K562 (cell line): ENCODE results near the gene GLB1L. TPM values are rescaled to one million over a fixed set of nuclear protein-coding genes. Genes with fewer than 3 reads are reported as not detected.

ENCODE experiments used
- ATAC-seq: fragments of 200-7000 bp; cut with Tn5 transposase; 3 replicates; pipeline ENCODE4 v1.9.1; 2020; ENCODE audit warnings: moderate library complexity
- BruUV-seq: library from RNA; stranded (reverse); fragments of 400-500 nt; replicated peaks from 2 replicates; lab custom pipeline; 2021; lab: Mats Ljungman, UMichigan
- CTCF ChIA-PET: fragments of 300-600 bp; formaldehyde crosslinking; extraction: SDS; loops from one replicate; lab custom pipeline; 2021; ENCODE audit warnings: low intra/inter-chr PET ratio; lab: Yijun Ruan, JAX
- POLR2A ChIA-PET: fragments of 300-600, 350-650 bp; sonication (Branson Sonifier 250); formaldehyde crosslinking; extraction: SDS; loops from one replicate; lab custom pipeline; 2021; ENCODE audit warnings: antibody characterized with exemption, inconsistent platforms; lab: Yijun Ruan, JAX
- DNase-seq, 4 experiments: peaks; one replicate each; pipeline versions ENCODE4 v3.0.0 to v3.0.0-alpha.2; 2011 to 2018; ENCODE audit warnings: low spot score in 3 of 4, mixed read lengths in 3 of 4; ENCODE audit errors: extremely low read depth in 1 of 4
- FAIRE-seq: peaks from 2 replicates; lab custom pipeline; 2011; peaks lifted over from hg19 to GRCh38; lab: Jason Lieb, UNC
- H2AFZ ChIP-seq: 2 replicates; pipeline ENCODE4 v1.6.0; 2011; ENCODE audit warnings: low read depth, low read length, control low read depth, inconsistent platforms
- H3K27ac ChIP-seq: fragments of 200-600 bp; 3 replicates; pipeline ENCODE4 v1.8.0; 2011; ENCODE audit warnings: low read depth, mild to moderate bottlenecking, control low read depth, inconsistent platforms, low read length, moderate library complexity, mixed read lengths; ENCODE audit errors: extremely low read depth
- H3K27me3 ChIP-seq, 2 experiments: fragments of 300-600 bp in 1 of 2; 2 replicates in 1 of 2; 3 replicates in 1 of 2; pipeline versions ENCODE4 v1.6.0 to v1.8.0; 2011; ENCODE audit warnings: inconsistent platforms in 2 of 2, low read length in 2 of 2, mild to moderate bottlenecking in 1 of 2, mixed read lengths in 1 of 2, moderate library complexity in 1 of 2; ENCODE audit not compliant: control insufficient read depth in 2 of 2, insufficient read depth in 2 of 2
- H3K36me3 ChIP-seq: fragments of 300-600 bp; 3 replicates; pipeline ENCODE4 v1.8.0; 2011; ENCODE audit warnings: mild to moderate bottlenecking, low read length, inconsistent platforms; ENCODE audit not compliant: control insufficient read depth, insufficient read depth
- H3K4me1 ChIP-seq, 2 experiments: fragments of 200-600 bp in 1 of 2; replicated peaks in 1 of 2; 2 replicates in 1 of 2; 3 replicates in 1 of 2; pipeline versions ENCODE4 v1.5.1 to v1.8.0; 2011; ENCODE audit warnings: inconsistent platforms in 2 of 2, low read length in 2 of 2, mild to moderate bottlenecking in 1 of 2, mixed read lengths in 1 of 2, moderate library complexity in 1 of 2; ENCODE audit not compliant: control insufficient read depth in 2 of 2, insufficient read depth in 2 of 2
- H3K4me2 ChIP-seq: 2 replicates; pipeline ENCODE4 v1.6.1; 2011; ENCODE audit warnings: low read length, control low read depth, inconsistent platforms, mixed read lengths; ENCODE audit not compliant: insufficient read depth
- H3K4me3 ChIP-seq: fragments of 200-600 bp; sonication (generic), shearing (Covaris generic); 2 replicates; pipeline ENCODE4 v1.5.1; 2016; ENCODE audit warnings: control low read depth, inconsistent platforms
- H3K79me2 ChIP-seq: fragments of 200-600 bp; 3 replicates; pipeline ENCODE4 v1.8.0; 2011; ENCODE audit warnings: low read length, inconsistent platforms; ENCODE audit not compliant: control insufficient read depth, insufficient read depth
- H3K9ac ChIP-seq, 2 experiments: 2 replicates each; pipeline versions ENCODE4 v1.6.0 to v1.6.1; 2011; ENCODE audit warnings: low read depth in 2 of 2, low read length in 2 of 2, control low read depth in 1 of 2, inconsistent platforms in 1 of 2, mild to moderate bottlenecking in 1 of 2, mixed read lengths in 1 of 2; ENCODE audit not compliant: insufficient read depth in 1 of 2
- H3K9me1 ChIP-seq: one replicate; pipeline ENCODE4 v1.6.0; 2011; ENCODE audit warnings: inconsistent platforms, mild to moderate bottlenecking, low read length, moderate library complexity; ENCODE audit not compliant: control insufficient read depth, insufficient read depth
- H3K9me3 ChIP-seq: replicated peaks from 2 replicates; pipeline ENCODE4 v1.5.1; 2011; ENCODE audit warnings: low read depth, low read length, inconsistent platforms; ENCODE audit not compliant: control insufficient read depth, insufficient read depth
- H4K20me1 ChIP-seq: replicated peaks from 2 replicates; pipeline ENCODE4 v1.6.1; 2011; ENCODE audit warnings: low read length, inconsistent platforms, mixed read lengths; ENCODE audit not compliant: control insufficient read depth, insufficient read depth
- CC2D1A ChIP-seq: fragments of 450-650 bp; IDR thresholded peaks from 2 replicates; pipeline ENCODE4 v1.6.1; 2017; ENCODE audit warnings: mild to moderate bottlenecking
- ETV5 ChIP-seq: sonication (generic); formaldehyde crosslinking; IDR thresholded peaks from 2 replicates; pipeline ENCODE4 v1.4.0; 2020; ENCODE audit warnings: low read depth, mild to moderate bottlenecking, missing genetic modification reagents
- KAT7 ChIP-seq: sonication (generic); formaldehyde crosslinking; IDR thresholded peaks from 2 replicates; pipeline ENCODE4 v1.8.0; 2022; ENCODE audit warnings: missing genetic modification reagents, mild to moderate bottlenecking, borderline replicate concordance
- SFPQ ChIP-seq: fragments of 200-400 bp; formaldehyde crosslinking; IDR thresholded peaks from 2 replicates; pipeline ENCODE4 v1.6.1; 2017; ENCODE audit warnings: mild to moderate bottlenecking, low read depth, low read length, moderate library complexity
- ZBTB40 ChIP-seq, 2 experiments: fragments of 450-650 bp in 1 of 2; sonication (generic) in 1 of 2; formaldehyde crosslinking in 1 of 2; IDR thresholded peaks; 2 replicates each; pipeline versions ENCODE4 v1.7.1 to v1.9.0; 2016 to 2022; ENCODE audit warnings: inconsistent platforms in 1 of 2, mild to moderate bottlenecking in 1 of 2, missing genetic modification reagents in 1 of 2
- WGBS: fragments of 100-300 bp; shearing (Covaris generic); methylation state at CpG from one replicate; pipeline ENCODE4 v1.1.6; 2016; ENCODE audit warnings: low coverage, mixed read lengths; ENCODE audit not compliant: insufficient coverage; ENCODE audit errors: missing lambda C conversion rate; 5-methylcytosine and 5-hydroxymethylcytosine counted together
- in situ Hi-C: fragments of 300-500 bp; cut with MboI; formaldehyde crosslinking; loops from 4 replicates; pipeline ENCODE4 v1.15.0; 2018; ENCODE audit warnings: inconsistent platforms, mixed read lengths
- intact Hi-C: fragments of 100-400 bp; cut with micrococcal nuclease; formaldehyde crosslinking; loops from 2 replicates; pipeline ENCODE4 v1.14.2; 2022
- polyA plus RNA-seq, 8 experiments: library from polyadenylated mRNA; depleted of rRNA in 4 of 8; stranded (reverse) in 5 of 8; unstranded in 3 of 8; fragments of >200 nt; fragmentation: Nextera tagmentation in 2 of 8; fragmentation: Illumina TruSeq in 1 of 8; extraction: Ambion mirVana in 2 of 8; extraction: Trizol in 1 of 8; gene quantifications; 2 replicates each; pipeline versions ENCODE4 v1.2.1 to v1.2.3, GENCODE V29; 2011 to 2014; ENCODE audit warnings: inconsistent platforms in 1 of 8, missing spikeins in 1 of 8
- total RNA-seq, 7 experiments: library from RNA; depleted of rRNA in 6 of 7; stranded (reverse); fragments of >200 nt in 6 of 7; fragmentation: Illumina TruSeq in 2 of 7; extraction: Trizol in 2 of 7; gene quantifications; 2 replicates each; pipeline versions ENCODE4 v1.2.1 to v1.2.3, GENCODE V29; 2011 to 2021; ENCODE audit warnings: low replicate concordance in 1 of 7

Gene GLB1L
- total and polyA plus RNA-seq, 9 of the 15 experiments (the other 6 are each of a cell fraction or from before 2014, with no cell fraction given) = 0.42 to 2.9 (median 2.5) TPM

GRCh38 chr2:219205981-219206327 is 39.3 kb downstream of the GLB1L start:
- peak; percentile 78 for FAIRE-seq
- Histone ChIP-seq H2AFZ (peak overlapping the region; percentile 95), H3K27me3 (no peaks in the 10 kb centered on the region), H3K9me3 (0 out of 2 replicates have a peak, but pooled peaks cover 2% of the 10 kb centered on the region), H3K27ac (peak overlapping the region; percentile 81), H3K4me3 (peak overlapping the region; percentile 61), H3K36me3 (peaks cover 38% of the 10 kb centered on the region; the same call in 2 of the 3 replicates), H3K9ac (peak overlapping the region; percentile 86 to 89; a peak in 3 of 4 replicates), H3K4me1 (peaks cover 16 to 17% of the 10 kb centered on the region in 2 experiments; a peak in 4 of 5 replicates), H3K79me2 (no peaks in the 10 kb centered on the region), H3K4me2 (peak overlapping the region; percentile 94), H3K9me1 (no peaks in the 10 kb centered on the region), H4K20me1 (peaks cover 11% of the 10 kb centered on the region; the same call in 1 of the 2 replicates)
- TF ChIP-seq ETV5 (CRISPR knock-in tag) (peak; percentile 27; the same call in 1 of the 2 replicates), ZBTB40 (IDR thresholded peaks at IDR 0.05) (0 out of 2 replicates have a peak, but pooled peaks have one; percentile 15), ZBTB40 (CRISPR knock-in tag; IDR thresholded peaks at IDR 0.05) (no peak), SFPQ (no peak), CC2D1A (no peak), KAT7 (CRISPR knock-in tag) (peak; percentile 68; the same call in 1 of the 2 replicates)
- in situ Hi-C loops (loop anchor here (5.0 kb wide), 1 partner anchor 34 kb away; the partner anchor contains the start of gene SLC23A3), intact Hi-C loops (loop anchor here (1.0 to 2.0 kb wide), 2 partner anchors 23 to 29 kb away; partner anchors contain the start of genes ANKZF1, ATG9A and CNPPD1)
- CTCF ChIA-PET = no interaction called here
- no TSS peak for BruUV-seq
- DNase-seq = no peak
- ATAC-seq = no peak
- POLR2A ChIA-PET = interaction anchor here (0.8 to 1.5 kb wide), 11 partner anchors 8 to 89 kb away, joined by 3 to 8 read pairs (median 4); partner anchors contain the start of genes ABCB6, ANKZF1, ATG9A and CNPPD1
- 8% methylated on average over 6 of the region's 7 CpGs for WGBS
